RWPE2 (cell line): ENCODE data around the gene NTN1.

ENCODE experiments used
- ATAC-seq: fragments of 200-7000 bp; cut with Tn5 transposase; 3 replicates; pipeline ENCODE4 v1.9.1; 2021; ENCODE audit warnings: low read depth
- DNase-seq: peaks from one replicate; pipeline ENCODE4 v3.0.0-alpha.2; 2020; ENCODE audit warnings: low spot score
- H3K27ac ChIP-seq: fragments of 450-650 bp; 2 replicates; pipeline ENCODE4 v1.5.1; 2017; ENCODE audit warnings: mild to moderate bottlenecking; ENCODE audit not compliant: poor library complexity, severe bottlenecking
- H3K27me3 ChIP-seq: fragments of 250-450 bp; sonication (Bioruptor Pico); 2 replicates; pipeline ENCODE4 v1.5.1; 2021; ENCODE audit warnings: mild to moderate bottlenecking, moderate library complexity; ENCODE audit not compliant: insufficient read depth, poor library complexity, severe bottlenecking
- H3K36me3 ChIP-seq: fragments of 250-450 bp; sonication (Bioruptor Pico); 2 replicates; pipeline ENCODE4 v1.5.1; 2020; ENCODE audit warnings: low read depth, mild to moderate bottlenecking, moderate library complexity
- H3K4me1 ChIP-seq: fragments of 250-450 bp; sonication (Bioruptor Pico); 2 replicates; pipeline ENCODE4 v1.5.1; 2021; ENCODE audit warnings: mild to moderate bottlenecking, moderate library complexity; ENCODE audit not compliant: insufficient read depth, poor library complexity, severe bottlenecking
- H3K4me3 ChIP-seq: fragments of 250-450 bp; sonication (Bioruptor Pico); 2 replicates; pipeline ENCODE4 v1.5.1; 2021; ENCODE audit warnings: mild to moderate bottlenecking, moderate library complexity; ENCODE audit not compliant: severe bottlenecking
- H3K9me3 ChIP-seq: fragments of 250-450 bp; sonication (Bioruptor Pico); 2 replicates; pipeline ENCODE4 v1.5.1; 2021; ENCODE audit warnings: mild to moderate bottlenecking, moderate library complexity; ENCODE audit not compliant: severe bottlenecking
- CTCF ChIP-seq: fragments of 450-650 bp; IDR thresholded peaks from one replicate; pipeline ENCODE4 v1.5.1; 2017; ENCODE audit warnings: mild to moderate bottlenecking, moderate library complexity; ENCODE audit not compliant: poor library complexity, severe bottlenecking

Gene NTN1

GRCh38 chr17:9242497-9242881 lies 221.2 kb downstream of the NTN1 start:
- no peak for TF ChIP-seq CTCF
- no peaks in the 10 kb centered on the region for H3K4me1 ChIP-seq
- no peak overlapping the region for H3K4me3 ChIP-seq
- no peaks in the 10 kb centered on the region for H3K27me3 ChIP-seq
- DNase-seq (no peak), ATAC-seq (no peak)
- no peak overlapping the region for H3K27ac ChIP-seq
- no peaks in the 10 kb centered on the region for H3K36me3 ChIP-seq
- H3K9me3 ChIP-seq, result no peaks in the 10 kb centered on the region

- Histone ChIP-seq H3K9me3 (no peaks in the 10 kb centered on the region), H3K36me3 (no peaks in the 10 kb centered on the region), H3K27ac (no peak overlapping the region), H3K4me1 (no peaks in the 10 kb centered on the region), H3K27me3 (no peaks in the 10 kb centered on the region), H3K4me3 (no peak overlapping the region)
- DNase-seq, result no peak
- no peak for ATAC-seq
- TF ChIP-seq CTCF, result no peak
Measured at GRCh38 chr17:9242983-9243382, 221.7 kb downstream of the NTN1 start.

- H3K27me3 ChIP-seq, result no peaks in the 10 kb centered on the region
- ATAC-seq (no peak), DNase-seq (no peak)
- TF ChIP-seq CTCF, result no peak
- no peaks in the 10 kb centered on the region for H3K36me3 ChIP-seq
- no peaks in the 10 kb centered on the region for H3K4me1 ChIP-seq
- no peak overlapping the region for H3K27ac ChIP-seq
- H3K9me3 ChIP-seq, result no peaks in the 10 kb centered on the region
- H3K4me3 ChIP-seq, result no peak overlapping the region
Measured at GRCh38 chr17:9244066-9245052, 223.0 kb downstream of the NTN1 start.

GRCh38 chr17:9247401-9247938 lies 226.2 kb downstream of the NTN1 start:
- DNase-seq, result no peak
- Histone ChIP-seq H3K27me3 (no peaks in the 10 kb centered on the region), H3K27ac (no peak overlapping the region), H3K4me3 (no peak overlapping the region), H3K36me3 (no peaks in the 10 kb centered on the region), H3K9me3 (no peaks in the 10 kb centered on the region), H3K4me1 (no peaks in the 10 kb centered on the region)
- ATAC-seq, result no peak
- no peak for TF ChIP-seq CTCF
